DOHH2 (cell line): ENCODE data around the gene FADS6.

ENCODE experiments used
- H3F3A ChIP-seq: fragments of 200-600 bp; sonication (generic), shearing (Covaris generic); 2 replicates; pipeline ENCODE4 v1.6.0; 2016; ENCODE audit warnings: antibody characterized with exemption, mild to moderate bottlenecking; ENCODE audit not compliant: control insufficient read depth, insufficient read depth
- H3K27ac ChIP-seq: fragments of 200-600 bp; sonication (generic); 2 replicates; pipeline ENCODE4 v1.5.1; 2014; ENCODE audit warnings: low read depth, mild to moderate bottlenecking, low read length, moderate library complexity
- H3K27me3 ChIP-seq: fragments of 200-600 bp; sonication (generic); 2 replicates; pipeline ENCODE4 v1.6.1; 2014; ENCODE audit warnings: mild to moderate bottlenecking, low read length, mixed read lengths; ENCODE audit not compliant: control insufficient read depth
- H3K36me3 ChIP-seq: fragments of 200-600 bp; sonication (generic); 2 replicates; pipeline ENCODE4 v1.6.1; 2014; ENCODE audit warnings: mild to moderate bottlenecking, low read length, moderate library complexity, mixed read lengths; ENCODE audit not compliant: control insufficient read depth
- H3K4me1 ChIP-seq: fragments of 200-600 bp; sonication (generic); 2 replicates; pipeline ENCODE4 v1.6.1; 2014; ENCODE audit warnings: mild to moderate bottlenecking, low read length, mixed read lengths; ENCODE audit not compliant: control insufficient read depth
- H3K4me2 ChIP-seq: fragments of 200-600 bp; sonication (generic); 2 replicates; pipeline ENCODE4 v1.6.0; 2014; ENCODE audit warnings: mild to moderate bottlenecking, low read length, moderate library complexity
- H3K4me3 ChIP-seq: fragments of 200-600 bp; sonication (generic); 2 replicates; pipeline ENCODE4 v1.5.1; 2014; ENCODE audit warnings: mild to moderate bottlenecking, low read length, mixed read lengths
- H3K79me2 ChIP-seq: fragments of 200-600 bp; sonication (generic); 2 replicates; pipeline ENCODE4 v1.6.1; 2014; ENCODE audit warnings: mild to moderate bottlenecking, low read length, mixed read lengths; ENCODE audit not compliant: control insufficient read depth
- H3K9me2 ChIP-seq: fragments of 200-600 bp; sonication (generic); replicated peaks from 2 replicates; pipeline ENCODE4 v1.6.1; 2014; ENCODE audit warnings: mild to moderate bottlenecking, low read length, mixed read lengths; ENCODE audit not compliant: control insufficient read depth
- H3K9me3 ChIP-seq: fragments of 200-600 bp; sonication (generic); 2 replicates; pipeline ENCODE4 v1.6.1; 2014; ENCODE audit warnings: antibody characterized with exemption, low read length, mixed read lengths; ENCODE audit not compliant: control insufficient read depth, insufficient read depth
- H4K20me1 ChIP-seq: fragments of 200-600 bp; sonication (generic); 2 replicates; pipeline ENCODE4 v1.6.0; 2014; ENCODE audit warnings: low read depth, mild to moderate bottlenecking, antibody characterized with exemption, low read length, moderate library complexity; ENCODE audit not compliant: control insufficient read depth, insufficient read depth
- EZH2phosphoT487 ChIP-seq: fragments of 200-600 bp; sonication (generic); IDR thresholded peaks from 2 replicates; pipeline ENCODE4 v1.6.1; 2017; ENCODE audit warnings: borderline replicate concordance, mild to moderate bottlenecking, antibody characterized with exemption, low read length, moderate library complexity, mixed read lengths
- TF ChIP-seq, protein P1 (sequence below): fragments of 200-600 bp; sonication (generic); IDR thresholded peaks from one replicate; pipeline ENCODE4 v1.5.1; 2014; ENCODE audit warnings: antibody characterized with exemption, mild to moderate bottlenecking, low read depth, low read length; ENCODE audit not compliant: poor library complexity, severe bottlenecking

FADS6 gene

DNA sequence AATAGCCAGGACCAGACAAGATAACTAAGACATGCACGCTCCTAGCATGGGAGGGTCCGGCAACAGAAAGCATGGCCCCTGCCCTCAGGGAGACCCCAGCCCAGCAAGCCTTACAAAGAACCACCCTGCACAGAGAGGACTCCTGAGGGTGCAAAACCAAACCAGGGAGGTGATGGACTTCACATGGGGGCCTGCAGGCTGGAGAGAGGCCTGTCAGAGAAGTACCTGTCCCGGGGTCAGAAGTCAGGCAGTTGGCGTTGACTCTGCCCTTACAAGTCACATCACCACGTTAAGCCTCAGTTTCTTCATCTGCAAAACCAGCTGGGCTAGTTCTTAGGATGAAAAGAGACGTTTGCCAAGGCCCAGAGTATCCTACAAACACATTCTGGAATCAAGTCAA is 35.4 kb upstream of the FADS6 start:
- no peaks in the 10 kb centered on the region; the same call in 1 of the 2 replicates for H4K20me1 ChIP-seq
- H3K36me3 ChIP-seq = no peaks in the 10 kb centered on the region
- peaks cover 10% of the 10 kb centered on the region for H3K27me3 ChIP-seq
- no peaks in the 10 kb centered on the region for H3K79me2 ChIP-seq
- H3K9me2 ChIP-seq = no peaks in the 10 kb centered on the region
- H3F3A ChIP-seq = no peaks in the 10 kb centered on the region
- no peak overlapping the region for H3K4me2 ChIP-seq
- H3K9me3 ChIP-seq = no peaks in the 10 kb centered on the region
- no peaks in the 10 kb centered on the region for H3K4me1 ChIP-seq
- H3K27ac ChIP-seq = no peak overlapping the region
- no peak overlapping the region for H3K4me3 ChIP-seq
- no peak for TF ChIP-seq EZH2phosphoT487
- TF ChIP-seq, protein P1, sequence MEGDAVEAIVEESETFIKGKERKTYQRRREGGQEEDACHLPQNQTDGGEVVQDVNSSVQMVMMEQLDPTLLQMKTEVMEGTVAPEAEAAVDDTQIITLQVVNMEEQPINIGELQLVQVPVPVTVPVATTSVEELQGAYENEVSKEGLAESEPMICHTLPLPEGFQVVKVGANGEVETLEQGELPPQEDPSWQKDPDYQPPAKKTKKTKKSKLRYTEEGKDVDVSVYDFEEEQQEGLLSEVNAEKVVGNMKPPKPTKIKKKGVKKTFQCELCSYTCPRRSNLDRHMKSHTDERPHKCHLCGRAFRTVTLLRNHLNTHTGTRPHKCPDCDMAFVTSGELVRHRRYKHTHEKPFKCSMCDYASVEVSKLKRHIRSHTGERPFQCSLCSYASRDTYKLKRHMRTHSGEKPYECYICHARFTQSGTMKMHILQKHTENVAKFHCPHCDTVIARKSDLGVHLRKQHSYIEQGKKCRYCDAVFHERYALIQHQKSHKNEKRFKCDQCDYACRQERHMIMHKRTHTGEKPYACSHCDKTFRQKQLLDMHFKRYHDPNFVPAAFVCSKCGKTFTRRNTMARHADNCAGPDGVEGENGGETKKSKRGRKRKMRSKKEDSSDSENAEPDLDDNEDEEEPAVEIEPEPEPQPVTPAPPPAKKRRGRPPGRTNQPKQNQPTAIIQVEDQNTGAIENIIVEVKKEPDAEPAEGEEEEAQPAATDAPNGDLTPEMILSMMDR = no peak

DNA sequence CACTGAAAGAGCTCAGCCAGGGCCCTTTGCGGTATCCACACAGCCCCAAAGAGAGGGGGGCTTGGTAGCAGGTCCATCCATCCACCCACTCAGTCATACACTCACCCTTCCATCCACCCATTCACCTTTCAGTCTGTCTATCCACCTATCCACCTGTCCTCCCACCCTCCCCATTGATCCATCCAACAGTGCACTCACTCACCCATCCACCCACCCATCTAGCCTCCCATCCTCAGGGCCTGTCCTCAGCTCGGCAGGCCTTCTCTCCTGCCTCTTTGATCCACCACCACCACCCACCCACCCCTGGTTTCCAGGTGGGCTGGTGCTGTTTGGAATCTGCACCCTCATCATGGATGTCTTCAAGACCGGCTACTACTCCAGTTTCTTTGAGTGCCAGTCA is 31.8 kb upstream of the FADS6 start:
- Histone ChIP-seq H3K4me1 (no peaks in the 10 kb centered on the region), H3K4me2 (no peak overlapping the region), H3K9me3 (no peaks in the 10 kb centered on the region), H3K9me2 (no peaks in the 10 kb centered on the region), H3K27me3 (peaks cover 17% of the 10 kb centered on the region), H3K27ac (no peak overlapping the region), H3K79me2 (no peaks in the 10 kb centered on the region), H4K20me1 (no peaks in the 10 kb centered on the region), H3F3A (no peaks in the 10 kb centered on the region), H3K4me3 (no peak overlapping the region), H3K36me3 (no peaks in the 10 kb centered on the region)
- no peak for TF ChIP-seq EZH2phosphoT487
- TF ChIP-seq, protein P1 = no peak

DNA sequence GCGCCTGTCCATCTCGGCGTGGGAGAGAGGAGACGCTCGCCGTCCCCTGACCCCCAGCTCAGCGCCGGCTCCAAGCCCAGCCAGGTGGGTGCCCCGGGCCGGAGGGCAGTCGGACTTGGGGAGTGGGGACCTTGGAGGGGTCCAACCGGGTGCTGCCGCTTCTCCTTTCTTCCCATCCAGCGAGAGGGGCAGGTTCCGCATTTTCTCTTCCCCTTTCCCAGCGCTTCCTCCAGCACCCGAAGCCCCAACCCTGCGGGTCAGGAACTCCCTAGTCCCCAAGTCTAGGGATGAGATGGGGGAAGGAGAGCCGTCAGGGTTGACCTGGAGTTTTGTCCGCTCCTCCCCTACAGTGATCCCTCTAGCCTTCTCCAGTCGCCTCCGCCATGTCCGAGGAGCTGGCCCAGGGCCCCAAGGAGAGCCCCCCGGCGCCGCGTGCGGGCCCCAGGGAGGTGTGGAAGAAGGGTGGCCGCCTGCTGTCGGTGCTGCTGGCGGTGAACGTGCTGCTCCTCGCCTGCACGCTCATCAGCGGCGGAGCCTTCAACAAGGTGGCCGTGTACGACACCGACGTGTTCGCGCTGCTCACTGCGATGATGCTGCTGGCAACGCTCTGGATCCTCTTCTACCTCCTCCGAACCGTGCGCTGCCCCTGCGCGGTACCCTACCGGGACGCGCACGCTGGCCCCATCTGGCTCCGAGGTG is 31.0 kb upstream of the FADS6 start, which contains the start of gene OTOP2:
OTOP2 (plus strand) TSS at position 24 of the 699 bp plus-strand sequence; CDS start at position 384, 360 bp downstream.
- Histone ChIP-seq H3K4me3 (no peak within 1 kb of the TSS), H4K20me1 (no peaks in the 10 kb centered on the region), H3K79me2 (no peaks in the 10 kb centered on the region), H3K36me3 (no peaks in the 10 kb centered on the region), H3K27ac (no peak within 1 kb of the TSS), H3F3A (no peaks in the 10 kb centered on the region), H3K27me3 (peaks cover 17% of the 10 kb centered on the region), H3K9me3 (no peaks in the 10 kb centered on the region), H3K9me2 (no peaks in the 10 kb centered on the region), H3K4me1 (no peaks in the 10 kb centered on the region), H3K4me2 (no peak within 1 kb of the TSS)
- TF ChIP-seq, protein P1 = no peak
